ENCODE data around the gene RIPPLY3. TPM values are rescaled to one million over a fixed set of nuclear protein-coding genes. Genes with fewer than 3 reads are reported as not detected.

The RIPPLY3 gene
- total RNA-seq, 1 experiment from 2014 or later, result not detected

DNA sequence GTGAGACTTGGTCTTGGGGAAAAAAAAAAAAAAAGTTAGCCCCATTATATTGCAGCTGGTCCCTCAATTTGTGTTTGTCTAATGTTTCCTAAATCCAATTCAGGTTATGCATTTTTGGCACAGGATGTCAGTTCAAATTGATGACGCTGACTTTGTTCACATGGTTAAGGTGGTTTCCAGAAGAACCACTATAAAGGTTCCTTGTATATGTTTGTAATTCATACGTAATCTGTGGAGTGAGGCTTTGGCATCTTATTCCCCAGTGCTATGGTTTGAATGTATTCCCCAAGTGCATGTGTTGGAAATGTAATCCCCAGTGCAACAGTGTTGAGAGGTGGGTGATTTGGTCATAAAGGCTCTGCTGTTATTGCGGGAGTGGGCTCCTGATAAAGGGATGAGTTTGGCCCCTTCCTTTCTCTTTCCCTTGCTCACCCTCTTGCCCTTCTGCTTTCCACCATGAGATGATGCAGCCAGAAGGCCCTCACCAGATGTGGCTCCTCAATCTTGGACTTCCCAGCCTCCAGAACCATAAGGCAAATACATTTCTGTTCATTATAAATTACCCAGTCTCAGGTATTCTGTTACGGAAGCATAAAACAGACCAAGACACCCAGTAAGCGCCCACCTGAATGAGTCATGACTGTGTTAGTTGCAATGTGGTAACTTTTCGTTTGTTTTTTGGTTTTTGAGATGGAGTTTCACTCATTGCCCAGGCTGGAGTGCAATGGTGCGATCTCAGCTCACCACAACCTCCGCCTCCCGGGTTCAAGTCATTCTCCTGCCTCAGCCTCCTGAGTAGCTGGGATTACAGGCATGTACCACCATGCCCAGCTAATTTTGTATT lies 20.5 kb upstream of the RIPPLY3 start:
- ATAC-seq (no peak), DNase-seq (ENCODE audit: low read depth, low spot score) (no peak)
- no peaks in the 10 kb centered on the region for H3K9me2 ChIP-seq (ENCODE audit: insufficient read depth)
- H2AFZ ChIP-seq (ENCODE audit: low read depth, low read length, poor library complexity, severe bottlenecking), result no peak overlapping the region
- no peak overlapping the region for H3K9ac ChIP-seq (ENCODE audit: low read length)
- BruUV-seq (replicated peaks), result no TSS peak
- no peaks in the 10 kb centered on the region for H3K79me2 ChIP-seq (ENCODE audit: insufficient read depth, low read length)
- H3K4me1 ChIP-seq (ENCODE audit: control insufficient read depth in 1 of 2, insufficient read depth in 2 of 2, low read length in 2 of 2), result peaks cover 11 to 28% of the 10 kb centered on the region in 2 experiments
- POLR2A ChIA-PET, result no interaction called here
- no peak overlapping the region for H3K4me2 ChIP-seq (ENCODE audit: low read length)
- H3K4me3 ChIP-seq (replicated peaks in 1 of 2; ENCODE audit: low read depth in 1 of 2, low read length in 2 of 2), result no peak overlapping the region
- H3K27ac ChIP-seq (ENCODE audit: low read depth, low read length), result no peak overlapping the region
- H4K20me1 ChIP-seq (ENCODE audit: insufficient read depth), result no peaks in the 10 kb centered on the region
- H3K27me3 ChIP-seq (ENCODE audit: insufficient read depth, low read length), result no peaks in the 10 kb centered on the region
- H3K9me3 ChIP-seq (ENCODE audit: control insufficient read depth in 1 of 2, insufficient read depth in 1 of 2, low read depth in 1 of 2, low read length in 2 of 2), result no peaks in the 10 kb centered on the region
- no peaks in the 10 kb centered on the region for H3K36me3 ChIP-seq (ENCODE audit: control insufficient read depth in 1 of 2, insufficient read depth in 2 of 2, low read length in 2 of 2)
- intact Hi-C loops (cut with micrococcal nuclease), result no loop called here
- CTCF ChIA-PET, result interaction anchor here (1.4 kb wide), 1 partner anchor 24 kb away, joined by 5 read pairs; no protein-coding TSS in a partner anchor
- RAD21 ChIA-PET (ENCODE audit: low non-redundant PET in 1 of 2, low total read pairs in 2 of 2, uncharacterized antibody in 2 of 2, unreplicated experiment in 2 of 2), result no interaction called here
- TF ChIP-seq EZH2phosphoT487 (IDR thresholded peaks at IDR 0.05; ENCODE audit: borderline replicate concordance) (no peak), RAD21 (IDR thresholded peaks at IDR 0.05; ENCODE audit: low read depth) (no peak), ZFX (IDR thresholded peaks at IDR 0.05) (no peak), SP1 (IDR thresholded peaks at IDR 0.05; ENCODE audit: low read depth) (no peak), ZNF274 (IDR thresholded peaks at IDR 0.05; ENCODE audit: low read depth, low read length) (no peak), EGR1 (IDR thresholded peaks at IDR 0.05; ENCODE audit: low read depth) (no peak), EZH2 (IDR thresholded peaks at IDR 0.05) (no peak), CTCF (IDR thresholded peaks at IDR 0.05 in 2 of 3, conservative IDR thresholded peaks at IDR 0.05 in 1 of 3; ENCODE audit: borderline replicate concordance in 1 of 3, insufficient read depth in 1 of 3, low read depth in 2 of 3, low read length in 2 of 3) (no peak), FOSL1 (IDR thresholded peaks at IDR 0.05; ENCODE audit: low read depth) (no peak), CBX3 (IDR thresholded peaks at IDR 0.05; ENCODE audit: low read depth) (no peak), POLR2AphosphoS5 (IDR thresholded peaks at IDR 0.05; ENCODE audit: low read depth, low read length) (no peak), TCF7L2 (IDR thresholded peaks at IDR 0.05; ENCODE audit: borderline replicate concordance, extremely low read depth, insufficient read depth, insufficient read length) (no peak), REST (IDR thresholded peaks at IDR 0.05; ENCODE audit: low read depth) (no peak), SIN3A (IDR thresholded peaks at IDR 0.05; ENCODE audit: low read depth) (no peak), ELF1 (IDR thresholded peaks at IDR 0.05; ENCODE audit: borderline replicate concordance, low read depth) (no peak), YY1 (IDR thresholded peaks at IDR 0.05; ENCODE audit: extremely low read depth, insufficient replicate concordance, low read depth, low read length) (no peak)
- TF ChIP-seq, protein P1, sequence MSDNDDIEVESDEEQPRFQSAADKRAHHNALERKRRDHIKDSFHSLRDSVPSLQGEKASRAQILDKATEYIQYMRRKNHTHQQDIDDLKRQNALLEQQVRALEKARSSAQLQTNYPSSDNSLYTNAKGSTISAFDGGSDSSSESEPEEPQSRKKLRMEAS (IDR thresholded peaks at IDR 0.05), result no peak

All from HCT116 (cell line).